Ovary (tissue), 9 donors: ENCODE measurements around the gene ATP5MC3. TPM values are rescaled to one million over a fixed set of nuclear protein-coding genes. Genes with fewer than 3 reads are reported as not detected.

Experiments
- DNase-seq, 5 donors: peaks; one replicate each; pipeline ENCODE4 v3.0.0-alpha.2; 2019 to 2020
- H3K27ac ChIP-seq, 2 donors: fragments of 200-600 bp; one replicate each; pipeline versions ENCODE4 v1.5.1 to v1.8.0; 2019 to 2022
- H3K27me3 ChIP-seq: fragments of 200-600 bp; one replicate; pipeline ENCODE4 v1.8.0; 2022
- H3K36me3 ChIP-seq: fragments of 200-600 bp; sonication (generic); one replicate; pipeline ENCODE4 v1.5.1; 2019
- H3K4me1 ChIP-seq: one replicate; pipeline ENCODE4 v1.8.1; 2013; ENCODE audit warnings: mild to moderate bottlenecking, moderate library complexity; ENCODE audit not compliant: insufficient read depth
- H3K4me3 ChIP-seq: fragments of 200-600 bp; sonication (generic); one replicate; pipeline ENCODE4 v1.5.1; 2017
- H3K9me3 ChIP-seq, 2 donors: fragments of 200-600 bp in 1 of 2; sonication (generic) in 1 of 2; one replicate each; pipeline versions ENCODE4 v1.5.1 to v1.8.1; 2013 to 2019; ENCODE audit warnings: mild to moderate bottlenecking in 1 of 2, moderate library complexity in 1 of 2
- CTCF ChIP-seq, 3 donors: fragments of 450-650 bp in 2 of 3; fragments of 200-600 bp in 1 of 3; IDR thresholded peaks; one replicate each; pipeline versions ENCODE4 v1.5.1 to v1.8.0; 2016 to 2022; ENCODE audit warnings: antibody characterized with exemption in 3 of 3, mild to moderate bottlenecking in 1 of 3
- EP300 ChIP-seq: sonication (generic); formaldehyde crosslinking; IDR thresholded peaks from one replicate; pipeline ENCODE4 v1.6.1; 2017; ENCODE audit warnings: antibody characterized with exemption
- POLR2A ChIP-seq: fragments of 450-650 bp; IDR thresholded peaks from one replicate; pipeline ENCODE4 v1.6.1; 2017; ENCODE audit warnings: antibody characterized with exemption, mild to moderate bottlenecking, moderate library complexity
- WGBS, 3 donors: extraction: QIAGEN DNeasy Blood & Tissue Kit in 1 of 3; methylation state at CpG; one replicate each; pipeline versions ENCODE4 v1.1.5 to v1.1.7; 2013 to 2017; 5-methylcytosine and 5-hydroxymethylcytosine counted together
- intact Hi-C, 4 donors: fragments of 100-400 bp; cut with DNase I; formaldehyde crosslinking; loops; one replicate each; pipeline versions ENCODE4 v1.11.0 to v1.15.1; 2022 to 2023
- polyA plus RNA-seq, 2 donors: library from polyadenylated mRNA; stranded (reverse); fragments of 200-250 nt in 1 of 2; fragments of 350-450 nt in 1 of 2; fragmentation: Illumina TruSeq in 1 of 2; extraction: RNeasy Lipid Tissue Mini Kit (QIAGEN cat#74804) in 1 of 2; gene quantifications; one replicate each; pipeline ENCODE4 v1.2.3, GENCODE V29; 2013 to 2014
- total RNA-seq, 7 donors: library from RNA; depleted of rRNA in 2 of 7; stranded (reverse); fragments of >200 nt in 2 of 7; fragmentation: NEBNext Ultra II Directional in 3 of 7; extraction: Animal tissue kit (Norgen Biotek cat#: 25700) in 3 of 7; gene quantifications; one replicate each; pipeline versions ENCODE4 v1.1.0 to v1.2.4, GENCODE V29; 2016 to 2023
- donor health status: DM: no; HTN: no; CAD: no; lungs with moderate emphysema.
- donor health status: DM: no; HTN: no; CAD: no.
- donor health status: Bipolar disorder and iron deficiency.
- donor health status: DM: yes; HTN: yes; CAD: no.
- donor health status: DM: no; HTN: no; CAD: no.
- donor health status: DM: yes; HTN: yes; CAD: no.

Gene ATP5MC3
- total and polyA plus RNA-seq, 9 donors = 59.0 to 158 (median 115) TPM

- Histone ChIP-seq H3K27ac (peak overlapping the region; percentile 88 to 97), H3K9me3 (no peaks in the 10 kb centered on the region), H3K4me1 (peaks cover 2% of the 10 kb centered on the region), H3K27me3 (no peaks in the 10 kb centered on the region), H3K4me3 (peak overlapping the region; percentile 72), H3K36me3 (no peaks in the 10 kb centered on the region)
- TF ChIP-seq CTCF (IDR thresholded peaks at IDR 0.05) (no peak), EP300 (no peak), POLR2A (no peak)
- 0 to 1% (median 1%) methylated on average over 32 of the region's 32 CpGs for WGBS, 3 donors
- intact Hi-C loops = no loop called here
- peak in 4 of 5 donors; percentile 37 to 63 (median 50) for DNase-seq
Observed at GRCh38 chr2:175167076-175167791, 14.3 kb downstream of the ATP5MC3 start.

- Histone ChIP-seq H3K4me3 (peak overlapping the region; percentile 72), H3K27me3 (no peaks in the 10 kb centered on the region), H3K4me1 (peaks cover 2% of the 10 kb centered on the region), H3K36me3 (no peaks in the 10 kb centered on the region), H3K27ac (no peak overlapping the region), H3K9me3 (no peaks in the 10 kb centered on the region)
- no peak for DNase-seq
- intact Hi-C loops = no loop called here
- 27 to 40% (median 29%) methylated on average over 9 of the region's 9 CpGs for WGBS, 3 donors
- no peak for TF ChIP-seq CTCF (IDR thresholded peaks at IDR 0.05)
- no peak for TF ChIP-seq EP300
- TF ChIP-seq POLR2A = no peak
Observed at GRCh38 chr2:175166216-175166824, 15.2 kb downstream of the ATP5MC3 start.

- H3K27me3 ChIP-seq = no peaks in the 10 kb centered on the region
- intact Hi-C loops = no loop called here
Observed at GRCh38 chr2:175164235-175164634, 17.3 kb downstream of the ATP5MC3 start.

DNA sequence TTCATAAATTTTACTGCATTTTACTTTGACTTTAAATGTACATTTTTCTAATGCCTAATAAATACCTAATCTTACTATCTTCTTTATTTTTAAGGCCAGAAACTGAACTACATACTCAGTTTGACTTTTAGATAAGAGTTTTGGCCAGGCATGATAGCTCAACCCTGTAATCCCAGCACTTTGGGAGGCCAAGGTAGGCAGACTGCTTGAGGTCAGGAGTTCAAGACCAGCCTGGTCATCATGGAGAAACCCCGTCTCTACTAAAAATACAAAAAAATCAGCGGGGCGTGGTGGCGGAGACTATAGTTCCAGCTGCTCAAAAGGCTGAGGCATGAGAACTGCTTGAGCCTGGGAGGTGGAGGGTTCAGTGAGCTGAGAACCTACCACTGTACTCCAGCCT lies 22.6 kb downstream of the ATP5MC3 start:
- Histone ChIP-seq H3K27ac (no peak overlapping the region), H3K36me3 (no peaks in the 10 kb centered on the region), H3K4me1 (peaks cover 4% of the 10 kb centered on the region), H3K27me3 (no peaks in the 10 kb centered on the region), H3K4me3 (no peak overlapping the region), H3K9me3 (no peaks in the 10 kb centered on the region)
- TF ChIP-seq CTCF (IDR thresholded peaks at IDR 0.05) (no peak), EP300 (no peak), POLR2A (no peak)
- DNase-seq = no peak
- WGBS, 3 donors = 74 to 89% (median 82%) methylated on average over 4 of the region's 4 CpGs
- intact Hi-C loops = no loop called here

More at GRCh38 chr2:175164235-175164634, 17.3 kb downstream of the ATP5MC3 start:
- Histone ChIP-seq H3K4me1 (peaks cover 4% of the 10 kb centered on the region), H3K27ac (no peak overlapping the region), H3K9me3 (no peaks in the 10 kb centered on the region), H3K4me3 (no peak overlapping the region), H3K36me3 (no peaks in the 10 kb centered on the region)
- DNase-seq = no peak
- TF ChIP-seq EP300 = no peak
- TF ChIP-seq POLR2A = no peak
- no peak for TF ChIP-seq CTCF (IDR thresholded peaks at IDR 0.05)
- 95 to 96% (median 96%) methylated on average over 8 of the region's 8 CpGs for WGBS, 3 donors
